Measurements from ENCODE around the gene CARD19. TPM values are rescaled to one million over a fixed set of nuclear protein-coding genes. Genes with fewer than 3 reads are reported as not detected.

CARD19 gene
- total and polyA plus RNA-seq, 9 of the 15 experiments (the other 6 are each of a cell fraction or from before 2014, with no cell fraction given): 0.90 to 34.9 (median 14.6) TPM

GRCh38 chr9:93079371-93079770 is 16.6 kb upstream of the CARD19 start:
- WGBS (ENCODE audit: insufficient coverage, low coverage, missing lambda C conversion rate): 64% methylated on average over 12 of the region's 13 CpGs
- CTCF ChIA-PET (ENCODE audit: low intra/inter-chr PET ratio): no interaction called here
- Histone ChIP-seq H3K27ac (ENCODE audit: extremely low read depth, low read depth, low read length) (no peak overlapping the region), H3K79me2 (ENCODE audit: control insufficient read depth, insufficient read depth, low read length) (no peaks in the 10 kb centered on the region), H4K20me1 (replicated peaks; ENCODE audit: control insufficient read depth, insufficient read depth, low read length) (no peaks in the 10 kb centered on the region), H2AFZ (ENCODE audit: low read depth, low read length) (no peak overlapping the region), H3K27me3 (ENCODE audit: control insufficient read depth in 2 of 2, insufficient read depth in 2 of 2, low read length in 2 of 2) (no peaks in the 10 kb centered on the region), H3K4me3 (no peak overlapping the region), H3K4me1 (replicated peaks in 1 of 2; ENCODE audit: control insufficient read depth in 2 of 2, insufficient read depth in 2 of 2, low read length in 2 of 2) (peaks cover 12 to 21% of the 10 kb centered on the region in 2 experiments; a peak in 4 of 5 replicates), H3K9me3 (replicated peaks; ENCODE audit: control insufficient read depth, insufficient read depth, low read depth, low read length) (no peaks in the 10 kb centered on the region), H3K9me1 (ENCODE audit: control insufficient read depth, insufficient read depth, low read length) (peaks cover 2% of the 10 kb centered on the region), H3K9ac (ENCODE audit: insufficient read depth in 1 of 2, low read depth in 2 of 2, low read length in 2 of 2) (peak overlapping the region in 1 of 2 experiments; percentile 58; a peak in 2 of 4 replicates), H3K36me3 (ENCODE audit: control insufficient read depth, insufficient read depth, low read length) (no peaks in the 10 kb centered on the region; the same call in 2 of the 3 replicates), H3K4me2 (ENCODE audit: insufficient read depth, low read length) (no peak overlapping the region)
- FAIRE-seq: no peak
- BruUV-seq (replicated peaks): no TSS peak
- ATAC-seq: no peak
- in situ Hi-C loops (cut with MboI) (no loop called here), intact Hi-C loops (cut with micrococcal nuclease) (no loop called here)
- POLR2A ChIA-PET: interaction anchor here (4.4 kb wide), 1 partner anchor 16 kb away, joined by 17 read pairs; the partner anchor contains the start of gene CARD19
- DNase-seq (ENCODE audit: extremely low read depth in 1 of 4, low spot score in 3 of 4): no peak
- TF ChIP-seq LEF1 (IDR thresholded peaks at IDR 0.05) (no peak), CBX8 (IDR thresholded peaks at IDR 0.05; ENCODE audit: borderline replicate concordance, extremely low read depth, low read depth, low read length, poor library complexity, severe bottlenecking) (no peak), ZKSCAN8 (CRISPR knock-in tag; IDR thresholded peaks at IDR 0.05) (no peak), CREB1 (IDR thresholded peaks at IDR 0.05) (no peak), CREB1 (CRISPR knock-in tag; IDR thresholded peaks at IDR 0.05) (no peak), ID3 (CRISPR knock-in tag; IDR thresholded peaks at IDR 0.05) (no peak), ID3 (tag; IDR thresholded peaks at IDR 0.05) (no peak), KLF16 (IDR thresholded peaks at IDR 0.05) (no peak), IRF9 (tag; IDR thresholded peaks at IDR 0.05) (no peak)
- TF ChIP-seq, protein P1, sequence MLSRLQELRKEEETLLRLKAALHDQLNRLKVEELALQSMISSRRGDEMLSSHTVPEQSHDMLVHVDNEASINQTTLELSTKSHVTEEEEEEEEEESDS (CRISPR knock-in tag; IDR thresholded peaks at IDR 0.05): no peak

Data from K562 (cell line).